Measurements from ENCODE around the gene OPRL1.
A peak's percentile ranks its signal among the peaks of the same experiment; 100 is the strongest.
"Not testable (repeated sequence)": the region's sequence is repeated elsewhere in the genome, so short reads cannot be mapped to it uniquely, and the experiment has no call there.

The OPRL1 gene

GRCh38 chr20:64131406-64131805 lies 51.5 kb downstream of the OPRL1 start:
- no peak overlapping the region for H2AFZ ChIP-seq (ENCODE audit: low read depth, low read length, severe bottlenecking)
- no peak overlapping the region for H3K9ac ChIP-seq (ENCODE audit: low read length)
- H3K27ac ChIP-seq (ENCODE audit: low read depth, low read length), result no peak overlapping the region
- no peaks in the 10 kb centered on the region for H4K20me1 ChIP-seq (ENCODE audit: low read depth, low read length)
- H3K4me3 ChIP-seq (ENCODE audit: insufficient read depth, low read length, poor library complexity, severe bottlenecking), result no peak overlapping the region
- no peaks in the 10 kb centered on the region for H3K79me2 ChIP-seq (ENCODE audit: insufficient read depth, low read length)
- no peak overlapping the region for H3K4me2 ChIP-seq (ENCODE audit: low read depth, low read length, poor library complexity, severe bottlenecking)
- no peaks in the 10 kb centered on the region for H3K27me3 ChIP-seq (ENCODE audit: low read length)
- no peaks in the 10 kb centered on the region for H3K36me3 ChIP-seq (ENCODE audit: low read length)
- no peaks in the 10 kb centered on the region for H3F3A ChIP-seq (ENCODE audit: insufficient read depth)
- no peaks in the 10 kb centered on the region for H3K9me3 ChIP-seq (ENCODE audit: insufficient read depth, low read length)
- H3K9me2 ChIP-seq (replicated peaks; ENCODE audit: insufficient read depth, low read length), result no peaks in the 10 kb centered on the region
- TF ChIP-seq EZH2phosphoT487 (conservative IDR thresholded peaks at IDR 0.05; ENCODE audit: low read length) (no peak), CTCF (IDR thresholded peaks at IDR 0.05; ENCODE audit: insufficient read depth, low read length, poor library complexity, severe bottlenecking) (no peak)

GRCh38 chr20:64133951-64134407 lies 54.1 kb downstream of the OPRL1 start:
- no peak overlapping the region for H3K27ac ChIP-seq (ENCODE audit: low read depth, low read length)
- no peaks in the 10 kb centered on the region for H3K36me3 ChIP-seq (ENCODE audit: low read length)

GRCh38 chr20:64134744-64135143 lies 54.9 kb downstream of the OPRL1 start:
- not testable (repeated sequence) for H3K9me3 ChIP-seq (ENCODE audit: insufficient read depth, low read length); H3K36me3 ChIP-seq (ENCODE audit: low read length); H3K27ac ChIP-seq (ENCODE audit: low read depth, low read length); H4K20me1 ChIP-seq (ENCODE audit: low read depth, low read length); H3K27me3 ChIP-seq (ENCODE audit: low read length); H3F3A ChIP-seq (ENCODE audit: insufficient read depth); H3K9ac ChIP-seq (ENCODE audit: low read length); H3K4me2 ChIP-seq (ENCODE audit: low read depth, low read length, poor library complexity, severe bottlenecking); H3K79me2 ChIP-seq (ENCODE audit: insufficient read depth, low read length); H2AFZ ChIP-seq (ENCODE audit: low read depth, low read length, severe bottlenecking); H3K9me2 ChIP-seq (replicated peaks; ENCODE audit: insufficient read depth, low read length); H3K4me3 ChIP-seq (ENCODE audit: insufficient read depth, low read length, poor library complexity, severe bottlenecking)

More at GRCh38 chr20:64133951-64134407, 54.1 kb downstream of the OPRL1 start:
- no peaks in the 10 kb centered on the region for H3F3A ChIP-seq (ENCODE audit: insufficient read depth)
- H4K20me1 ChIP-seq (ENCODE audit: low read depth, low read length), result no peaks in the 10 kb centered on the region
- no peak overlapping the region for H2AFZ ChIP-seq (ENCODE audit: low read depth, low read length, severe bottlenecking)
- H3K79me2 ChIP-seq (ENCODE audit: insufficient read depth, low read length), result no peaks in the 10 kb centered on the region
- H3K9me2 ChIP-seq (replicated peaks; ENCODE audit: insufficient read depth, low read length), result no peaks in the 10 kb centered on the region
- H3K9me3 ChIP-seq (ENCODE audit: insufficient read depth, low read length), result no peaks in the 10 kb centered on the region
- H3K9ac ChIP-seq (ENCODE audit: low read length), result no peak overlapping the region
- no peak overlapping the region for H3K4me3 ChIP-seq (ENCODE audit: insufficient read depth, low read length, poor library complexity, severe bottlenecking)
- TF ChIP-seq CTCF (IDR thresholded peaks at IDR 0.05; ENCODE audit: insufficient read depth, low read length, poor library complexity, severe bottlenecking) (peak; percentile 23), EZH2phosphoT487 (conservative IDR thresholded peaks at IDR 0.05; ENCODE audit: low read length) (no peak)
- no peak overlapping the region for H3K4me2 ChIP-seq (ENCODE audit: low read depth, low read length, poor library complexity, severe bottlenecking)
- H3K27me3 ChIP-seq (ENCODE audit: low read length), result no peaks in the 10 kb centered on the region

GRCh38 chr20:64136004-64136710 lies 56.3 kb downstream of the OPRL1 start:
- H2AFZ ChIP-seq (ENCODE audit: low read depth, low read length, severe bottlenecking), result no peak overlapping the region
- H3K27ac ChIP-seq (ENCODE audit: low read depth, low read length), result no peak overlapping the region
- H4K20me1 ChIP-seq (ENCODE audit: low read depth, low read length), result no peaks in the 10 kb centered on the region
- H3K4me2 ChIP-seq (ENCODE audit: low read depth, low read length, poor library complexity, severe bottlenecking), result no peak overlapping the region
- no peak for TF ChIP-seq EZH2phosphoT487 (conservative IDR thresholded peaks at IDR 0.05; ENCODE audit: low read length)
- TF ChIP-seq CTCF (IDR thresholded peaks at IDR 0.05; ENCODE audit: insufficient read depth, low read length, poor library complexity, severe bottlenecking), result no peak
- no peaks in the 10 kb centered on the region for H3K27me3 ChIP-seq (ENCODE audit: low read length)
- no peaks in the 10 kb centered on the region for H3F3A ChIP-seq (ENCODE audit: insufficient read depth)
- H3K9me3 ChIP-seq (ENCODE audit: insufficient read depth, low read length), result no peaks in the 10 kb centered on the region
- H3K79me2 ChIP-seq (ENCODE audit: insufficient read depth, low read length), result no peaks in the 10 kb centered on the region
- H3K9ac ChIP-seq (ENCODE audit: low read length), result no peak overlapping the region
- H3K9me2 ChIP-seq (replicated peaks; ENCODE audit: insufficient read depth, low read length), result no peaks in the 10 kb centered on the region
- H3K36me3 ChIP-seq (ENCODE audit: low read length), result no peaks in the 10 kb centered on the region
- H3K4me3 ChIP-seq (ENCODE audit: insufficient read depth, low read length, poor library complexity, severe bottlenecking), result no peak overlapping the region
